B cell (primary cell): ENCODE data around the gene PRKCQ.

Source experiments
- EZH2 ChIP-seq: IDR thresholded peaks from 2 replicates; pipeline ENCODE4 v1.6.1; 2012; ENCODE audit warnings: borderline replicate concordance, low read depth, mild to moderate bottlenecking, moderate library complexity, low read length; ENCODE audit not compliant: insufficient read depth, poor library complexity, severe bottlenecking
- TF ChIP-seq, protein P1 (sequence below): fragments of 200-600 bp; IDR thresholded peaks from one replicate; pipeline ENCODE4 v1.8.0; 2022; ENCODE audit warnings: antibody characterized with exemption, mild to moderate bottlenecking

DNA sequence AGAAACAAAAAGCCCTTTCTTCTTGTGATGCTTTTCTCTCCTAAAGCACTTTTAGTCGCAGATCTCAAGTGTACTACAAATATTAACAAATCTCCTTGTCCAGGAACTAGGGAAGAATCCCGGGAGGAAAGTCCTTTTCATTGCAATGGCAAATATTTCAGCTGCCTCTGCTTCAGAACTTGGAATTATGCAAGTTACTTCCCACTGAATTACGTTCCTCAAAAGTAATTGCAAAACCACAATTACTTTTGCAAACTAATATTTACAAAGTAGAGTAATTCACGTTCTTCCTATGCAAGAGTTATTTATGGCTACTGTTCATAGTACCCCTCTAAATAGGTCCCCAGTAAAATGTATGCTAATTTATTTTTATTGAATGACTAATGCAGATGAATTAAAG lies 14.5 kb downstream of the PRKCQ start:
- TF ChIP-seq, protein P1, sequence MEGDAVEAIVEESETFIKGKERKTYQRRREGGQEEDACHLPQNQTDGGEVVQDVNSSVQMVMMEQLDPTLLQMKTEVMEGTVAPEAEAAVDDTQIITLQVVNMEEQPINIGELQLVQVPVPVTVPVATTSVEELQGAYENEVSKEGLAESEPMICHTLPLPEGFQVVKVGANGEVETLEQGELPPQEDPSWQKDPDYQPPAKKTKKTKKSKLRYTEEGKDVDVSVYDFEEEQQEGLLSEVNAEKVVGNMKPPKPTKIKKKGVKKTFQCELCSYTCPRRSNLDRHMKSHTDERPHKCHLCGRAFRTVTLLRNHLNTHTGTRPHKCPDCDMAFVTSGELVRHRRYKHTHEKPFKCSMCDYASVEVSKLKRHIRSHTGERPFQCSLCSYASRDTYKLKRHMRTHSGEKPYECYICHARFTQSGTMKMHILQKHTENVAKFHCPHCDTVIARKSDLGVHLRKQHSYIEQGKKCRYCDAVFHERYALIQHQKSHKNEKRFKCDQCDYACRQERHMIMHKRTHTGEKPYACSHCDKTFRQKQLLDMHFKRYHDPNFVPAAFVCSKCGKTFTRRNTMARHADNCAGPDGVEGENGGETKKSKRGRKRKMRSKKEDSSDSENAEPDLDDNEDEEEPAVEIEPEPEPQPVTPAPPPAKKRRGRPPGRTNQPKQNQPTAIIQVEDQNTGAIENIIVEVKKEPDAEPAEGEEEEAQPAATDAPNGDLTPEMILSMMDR, result no peak
- TF ChIP-seq EZH2, result no peak
